ENCODE results near the gene XG. TPM values are rescaled to one million over a fixed set of nuclear protein-coding genes. Genes with fewer than 3 reads are reported as not detected.
A peak's percentile ranks its signal among the peaks of the same experiment; 100 is the strongest.

Gene XG
- total RNA-seq, 6 donors from 2014 or later: 0.69 to 0.81 TPM; not detected in 4

- H3K27me3 ChIP-seq: peaks cover 0 to 19% (median 0%) of the 10 kb centered on the region in 4 donors
- ATAC-seq (ENCODE audit: low FRiP score in 2 of 2) (no peak), DNase-seq (peak in 1 of 2 donors; percentile 73)
- WGBS, 2 donors: 0 to 3% methylated on average over 2 to 8 of the region's 44 CpGs
- H3K4me1 ChIP-seq: peaks cover 0 to 14% (median 4%) of the 10 kb centered on the region in 4 donors
- peak overlapping the region in 3 of 4 donors; percentile 39 to 49 (median 46) for H3K4me3 ChIP-seq
- H3K36me3 ChIP-seq: no peaks in the 10 kb centered on the region
- TF ChIP-seq EP300 (IDR thresholded peaks at IDR 0.05) (no peak), POLR2A (IDR thresholded peaks at IDR 0.05) (no peak), POLR2AphosphoS5 (IDR thresholded peaks at IDR 0.05) (no peak)
- TF ChIP-seq, protein P1, sequence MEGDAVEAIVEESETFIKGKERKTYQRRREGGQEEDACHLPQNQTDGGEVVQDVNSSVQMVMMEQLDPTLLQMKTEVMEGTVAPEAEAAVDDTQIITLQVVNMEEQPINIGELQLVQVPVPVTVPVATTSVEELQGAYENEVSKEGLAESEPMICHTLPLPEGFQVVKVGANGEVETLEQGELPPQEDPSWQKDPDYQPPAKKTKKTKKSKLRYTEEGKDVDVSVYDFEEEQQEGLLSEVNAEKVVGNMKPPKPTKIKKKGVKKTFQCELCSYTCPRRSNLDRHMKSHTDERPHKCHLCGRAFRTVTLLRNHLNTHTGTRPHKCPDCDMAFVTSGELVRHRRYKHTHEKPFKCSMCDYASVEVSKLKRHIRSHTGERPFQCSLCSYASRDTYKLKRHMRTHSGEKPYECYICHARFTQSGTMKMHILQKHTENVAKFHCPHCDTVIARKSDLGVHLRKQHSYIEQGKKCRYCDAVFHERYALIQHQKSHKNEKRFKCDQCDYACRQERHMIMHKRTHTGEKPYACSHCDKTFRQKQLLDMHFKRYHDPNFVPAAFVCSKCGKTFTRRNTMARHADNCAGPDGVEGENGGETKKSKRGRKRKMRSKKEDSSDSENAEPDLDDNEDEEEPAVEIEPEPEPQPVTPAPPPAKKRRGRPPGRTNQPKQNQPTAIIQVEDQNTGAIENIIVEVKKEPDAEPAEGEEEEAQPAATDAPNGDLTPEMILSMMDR (IDR thresholded peaks at IDR 0.05): no peak
- H3K9me3 ChIP-seq: no peaks in the 10 kb centered on the region
- no peak overlapping the region for H3K27ac ChIP-seq
Measured at GRCh38 chrX:2828959-2829411, 77.1 kb downstream of the XG start.

GRCh38 chrX:2829469-2830246 lies 77.8 kb downstream of the XG start:
- Histone ChIP-seq H3K4me3 (peak overlapping the region in 3 of 4 donors; percentile 39 to 49 (median 46)), H3K4me1 (peaks cover 0 to 14% (median 4%) of the 10 kb centered on the region in 4 donors), H3K9me3 (no peaks in the 10 kb centered on the region), H3K36me3 (no peaks in the 10 kb centered on the region), H3K27me3 (peaks cover 0 to 19% (median 0%) of the 10 kb centered on the region in 4 donors), H3K27ac (no peak overlapping the region)
- no peak for TF ChIP-seq EP300 (IDR thresholded peaks at IDR 0.05)
- no peak for TF ChIP-seq POLR2A (IDR thresholded peaks at IDR 0.05)
- DNase-seq (peak in 1 of 2 donors; percentile 59), ATAC-seq (ENCODE audit: low FRiP score in 2 of 2) (no peak)
- 17% methylated on average over 43 of the region's 62 CpGs; no CpG with 5 or more reads in 1 of the 2 donors for WGBS, 2 donors

DNA sequence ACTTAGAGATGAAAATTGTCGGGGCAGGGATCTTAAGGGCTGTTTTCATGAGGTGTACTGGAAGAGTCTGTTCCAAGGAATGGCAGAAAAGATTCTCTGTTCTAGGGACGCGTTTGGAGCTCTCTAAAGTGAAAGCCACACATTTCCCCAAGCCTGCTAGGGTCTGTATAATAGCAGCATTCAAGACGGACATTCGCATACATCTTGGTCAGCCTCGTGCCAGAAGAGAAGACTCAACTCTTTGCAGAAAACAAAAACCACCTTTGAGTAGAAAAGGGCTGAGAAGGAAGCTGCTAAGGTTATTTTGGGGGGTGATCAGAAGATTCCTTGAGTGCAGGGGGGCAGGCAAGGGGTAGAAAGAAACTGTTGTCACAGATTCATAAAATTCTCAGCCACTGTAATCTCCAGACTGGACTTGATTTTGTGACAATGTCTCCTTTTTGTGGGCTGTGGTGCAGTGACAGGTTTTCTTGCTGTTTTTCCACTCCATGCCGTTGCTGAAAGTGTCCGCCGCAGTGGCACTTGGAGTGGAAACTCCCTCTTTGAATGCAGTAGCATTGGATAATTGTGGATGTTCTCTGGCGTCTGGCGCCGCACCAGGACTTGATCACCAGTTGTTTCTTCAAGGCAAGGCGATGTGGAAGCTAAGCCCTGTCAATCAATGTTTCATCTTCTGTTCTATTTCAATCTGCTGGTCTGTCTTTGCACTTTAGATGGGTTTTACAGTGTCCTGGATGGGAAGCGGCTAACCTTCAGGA lies 79.8 kb downstream of the XG start:
- Histone ChIP-seq H3K4me3 (no peak overlapping the region), H3K9me3 (no peaks in the 10 kb centered on the region), H3K27me3 (peaks cover 0 to 19% (median 0%) of the 10 kb centered on the region in 4 donors), H3K4me1 (peaks cover 0 to 14% (median 4%) of the 10 kb centered on the region in 4 donors), H3K36me3 (no peaks in the 10 kb centered on the region), H3K27ac (no peak overlapping the region)
- TF ChIP-seq, protein P1 (IDR thresholded peaks at IDR 0.05): no peak
- no peak for TF ChIP-seq POLR2AphosphoS5 (IDR thresholded peaks at IDR 0.05)
- no peak for TF ChIP-seq EP300 (IDR thresholded peaks at IDR 0.05)
- no peak for TF ChIP-seq POLR2A (IDR thresholded peaks at IDR 0.05)
- WGBS, 2 donors: 87 to 94% methylated on average over 14 of the region's 14 CpGs
- DNase-seq (no peak), ATAC-seq (ENCODE audit: low FRiP score in 2 of 2) (no peak)

- ATAC-seq (ENCODE audit: low FRiP score in 2 of 2) (no peak), DNase-seq (no peak)
- TF ChIP-seq POLR2AphosphoS5 (IDR thresholded peaks at IDR 0.05) (no peak), POLR2A (IDR thresholded peaks at IDR 0.05) (no peak), EP300 (IDR thresholded peaks at IDR 0.05) (no peak)
- TF ChIP-seq, protein P1 (IDR thresholded peaks at IDR 0.05): no peak
- no peaks in the 10 kb centered on the region for H3K4me1 ChIP-seq
- H3K27ac ChIP-seq: no peak overlapping the region
- no peak overlapping the region for H3K4me3 ChIP-seq
- H3K9me3 ChIP-seq: peaks cover 0 to 8% (median 0%) of the 10 kb centered on the region in 4 donors
- WGBS, 2 donors: 100% methylated on average over 2 of the region's 2 CpGs
- no peaks in the 10 kb centered on the region for H3K36me3 ChIP-seq
- H3K27me3 ChIP-seq: no peaks in the 10 kb centered on the region
Measured at GRCh38 chrX:2837961-2838360, 86.1 kb downstream of the XG start.

GRCh38 chrX:2840961-2841360 lies 89.1 kb downstream of the XG start:
- H3K27ac ChIP-seq: no peak overlapping the region
- ATAC-seq (ENCODE audit: low FRiP score in 2 of 2): no peak
- WGBS, 2 donors: 90 to 96% methylated on average over 1 of the region's 1 CpG
- no peak for DNase-seq
- H3K36me3 ChIP-seq: no peaks in the 10 kb centered on the region
- H3K4me3 ChIP-seq: no peak overlapping the region
- no peaks in the 10 kb centered on the region for H3K4me1 ChIP-seq
- TF ChIP-seq POLR2A (IDR thresholded peaks at IDR 0.05) (no peak), EP300 (IDR thresholded peaks at IDR 0.05) (no peak), POLR2AphosphoS5 (IDR thresholded peaks at IDR 0.05) (no peak)
- TF ChIP-seq, protein P1 (IDR thresholded peaks at IDR 0.05): no peak
- peaks cover 0 to 8% (median 0%) of the 10 kb centered on the region in 4 donors for H3K9me3 ChIP-seq
- H3K27me3 ChIP-seq: no peaks in the 10 kb centered on the region
